ENCODE data around the gene DDX10. TPM values are rescaled to one million over a fixed set of nuclear protein-coding genes. Genes with fewer than 3 reads are reported as not detected.

The DDX10 gene
- total RNA-seq, 1 donor from 2014 or later = 21.1 TPM

- Histone ChIP-seq H3K9me3 (no peaks in the 10 kb centered on the region), H3K36me3 (no peaks in the 10 kb centered on the region), H3K4me3 (no peak overlapping the region), H3K27ac (no peak overlapping the region), H3K4me1 (no peaks in the 10 kb centered on the region), H3K27me3 (ENCODE audit: low read depth) (no peaks in the 10 kb centered on the region)
- ATAC-seq (no peak), DNase-seq (no peak)
- intact Hi-C loops (cut with DNase I) = no loop called here
- TF ChIP-seq CTCF (IDR thresholded peaks at IDR 0.05) = no peak
Observed at GRCh38 chr11:108895579-108896480, 231.0 kb downstream of the DDX10 start.

- Histone ChIP-seq H3K9me3 (no peaks in the 10 kb centered on the region), H3K27ac (no peak overlapping the region), H3K36me3 (no peaks in the 10 kb centered on the region), H3K4me1 (no peaks in the 10 kb centered on the region), H3K27me3 (ENCODE audit: low read depth) (no peaks in the 10 kb centered on the region), H3K4me3 (no peak overlapping the region)
- no peak for TF ChIP-seq CTCF (IDR thresholded peaks at IDR 0.05)
- intact Hi-C loops (cut with DNase I) = no loop called here
- ATAC-seq (no peak), DNase-seq (no peak)
Observed at GRCh38 chr11:108897071-108897481, 232.2 kb downstream of the DDX10 start.

DNA sequence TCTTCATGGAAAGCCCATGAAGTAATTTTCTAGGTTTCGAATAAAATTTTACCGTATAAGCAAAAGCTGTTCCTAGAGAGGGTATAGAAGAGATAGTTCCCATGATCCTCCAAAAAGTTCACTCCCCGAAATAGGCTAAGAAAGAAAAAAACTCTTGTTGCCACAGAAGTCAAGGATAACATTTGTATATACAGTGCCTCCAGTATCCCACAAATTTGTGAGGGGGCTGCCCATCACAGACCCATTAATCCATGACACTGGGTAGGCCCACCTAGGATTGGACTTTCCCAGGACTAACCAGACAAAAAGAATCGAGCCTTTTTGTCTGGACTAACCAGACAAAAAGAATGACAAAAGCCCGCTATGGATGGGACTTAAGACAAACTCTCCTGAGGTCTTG lies 233.0 kb downstream of the DDX10 start:
- H3K36me3 ChIP-seq = no peaks in the 10 kb centered on the region
- no peaks in the 10 kb centered on the region for H3K27me3 ChIP-seq (ENCODE audit: low read depth)
- ATAC-seq (no peak), DNase-seq (no peak)
- H3K4me3 ChIP-seq = no peak overlapping the region
- H3K4me1 ChIP-seq = no peaks in the 10 kb centered on the region
- intact Hi-C loops (cut with DNase I) = no loop called here
- no peak for TF ChIP-seq CTCF (IDR thresholded peaks at IDR 0.05)
- H3K9me3 ChIP-seq = no peaks in the 10 kb centered on the region
- H3K27ac ChIP-seq = no peak overlapping the region

DNA sequence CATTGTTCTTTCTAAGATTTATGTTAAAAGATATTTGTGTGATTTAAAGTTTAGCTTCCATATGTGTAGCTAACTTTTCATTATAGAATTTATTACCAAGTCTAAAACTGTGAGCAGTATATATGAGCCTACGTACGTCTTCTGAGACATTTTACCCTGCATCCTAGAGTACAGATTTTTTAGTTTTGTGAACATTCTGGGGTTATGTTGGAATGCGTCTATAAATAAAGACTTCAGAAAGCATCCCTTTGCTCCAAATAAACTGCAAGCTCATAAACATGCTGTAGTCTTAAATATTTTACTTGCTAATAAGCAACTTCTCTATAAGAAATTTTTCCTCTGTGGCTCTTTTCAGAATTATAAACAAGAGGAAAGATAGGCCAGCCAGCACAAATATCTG lies 236.5 kb downstream of the DDX10 start:
- Histone ChIP-seq H3K4me1 (no peaks in the 10 kb centered on the region), H3K4me3 (no peak overlapping the region), H3K36me3 (no peaks in the 10 kb centered on the region), H3K9me3 (no peaks in the 10 kb centered on the region), H3K27me3 (ENCODE audit: low read depth) (no peaks in the 10 kb centered on the region), H3K27ac (no peak overlapping the region)
- no peak for ATAC-seq
- DNase-seq = no peak
- no peak for TF ChIP-seq CTCF (IDR thresholded peaks at IDR 0.05)
- intact Hi-C loops (cut with DNase I) = no loop called here

DNA sequence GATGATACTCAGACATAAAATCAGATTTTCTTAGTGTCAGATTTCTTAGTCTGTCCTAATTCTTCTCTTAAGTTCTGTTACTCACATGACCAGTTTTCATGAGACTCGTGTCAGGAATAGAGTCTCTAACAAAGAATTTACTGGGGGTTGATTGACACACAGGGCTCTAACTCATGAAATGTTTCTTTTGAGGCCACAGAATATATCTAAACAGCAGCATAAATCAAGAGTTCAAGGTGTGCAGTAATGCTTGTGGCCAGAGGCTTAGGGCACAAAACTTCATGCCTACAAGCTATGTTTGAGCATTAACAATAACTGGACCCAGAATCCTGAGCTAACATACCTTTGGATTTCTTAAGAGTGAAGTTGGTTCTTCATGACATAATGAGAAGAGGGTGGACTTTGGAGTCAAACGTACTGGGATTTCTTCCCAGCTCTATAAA lies 237.2 kb downstream of the DDX10 start:
- DNase-seq (no peak), ATAC-seq (no peak)
- intact Hi-C loops (cut with DNase I) = no loop called here
- Histone ChIP-seq H3K9me3 (no peaks in the 10 kb centered on the region), H3K4me3 (no peak overlapping the region), H3K36me3 (no peaks in the 10 kb centered on the region), H3K4me1 (no peaks in the 10 kb centered on the region), H3K27me3 (ENCODE audit: low read depth) (no peaks in the 10 kb centered on the region), H3K27ac (no peak overlapping the region)
- TF ChIP-seq CTCF (IDR thresholded peaks at IDR 0.05) = no peak

All from lower lobe of right lung (tissue), 2 donors.